H1 (cell line): ENCODE results near the gene IQCF6. TPM values are rescaled to one million over a fixed set of nuclear protein-coding genes. Genes with fewer than 3 reads are reported as not detected.

Experiments used
- CTCF ChIA-PET: fragments of 300-600 bp; sonication (Branson Sonifier 250); formaldehyde crosslinking; loops from one replicate; lab custom pipeline; 2021; ENCODE audit not compliant: partially characterized antibody; lab: Charles Lee
- POLR2A ChIA-PET: fragments of 300-600 bp; sonication (Branson Sonifier 250); formaldehyde crosslinking; loops from one replicate; lab custom pipeline; 2021; ENCODE audit warnings: inconsistent platforms; ENCODE audit not compliant: partially characterized antibody; lab: Charles Lee
- DNase-seq, 2 experiments: peaks; one replicate each; pipeline versions ENCODE4 v3.0.0 to v3.0.0-alpha.2; 2010 to 2022; ENCODE audit warnings: low spot score in 2 of 2, low read depth in 1 of 2, mixed read lengths in 1 of 2
- FAIRE-seq: peaks from 2 replicates; lab custom pipeline; 2011; peaks lifted over from hg19 to GRCh38; lab: Jason Lieb, UNC
- H2AFZ ChIP-seq: 2 replicates; pipeline ENCODE4 v1.8.1; 2012; ENCODE audit warnings: low read length, inconsistent platforms
- H2AK5ac ChIP-seq: 2 replicates; pipeline ENCODE4 v1.6.1; 2013; ENCODE audit warnings: low read depth, low read length
- H2BK120ac ChIP-seq: replicated peaks from 2 replicates; pipeline ENCODE3; 2013; ENCODE audit warnings: low read depth, low read length, inconsistent platforms
- H2BK12ac ChIP-seq: 2 replicates; pipeline ENCODE4 v1.6.1; 2013; ENCODE audit warnings: low read depth, low read length
- H2BK15ac ChIP-seq: 2 replicates; pipeline ENCODE4 v1.6.1; 2013; ENCODE audit warnings: low read length
- H2BK20ac ChIP-seq: 2 replicates; pipeline ENCODE4 v1.6.1; 2013; ENCODE audit warnings: low read length
- H2BK5ac ChIP-seq: 2 replicates; pipeline ENCODE4 v1.6.1; 2013; ENCODE audit warnings: low read depth, low read length
- H3K14ac ChIP-seq: 2 replicates; pipeline ENCODE4 v1.6.1; 2013; ENCODE audit warnings: inconsistent platforms; ENCODE audit not compliant: insufficient read length
- H3K18ac ChIP-seq: 2 replicates; pipeline ENCODE4 v1.6.1; 2013; ENCODE audit warnings: low read length; ENCODE audit errors: extremely low read depth
- H3K23ac ChIP-seq: 2 replicates; pipeline ENCODE4 v1.6.1; 2013; ENCODE audit warnings: inconsistent platforms; ENCODE audit not compliant: insufficient read length
- H3K23me2 ChIP-seq: 2 replicates; pipeline ENCODE4 v1.6.1; 2013; ENCODE audit warnings: low read depth, low read length
- H3K27ac ChIP-seq: 2 replicates; pipeline ENCODE4 v1.6.1; 2011; ENCODE audit warnings: low read depth, low read length, inconsistent platforms
- H3K27me3 ChIP-seq, 4 experiments: replicated peaks in 1 of 4; 1 replicate in 1 of 4; 2 replicates in 3 of 4; pipeline versions ENCODE4 v1.6.1 to v1.8.1; 2011 to 2013; ENCODE audit warnings: low read length in 3 of 4, mild to moderate bottlenecking in 3 of 4, inconsistent platforms in 2 of 4, mixed read lengths in 2 of 4, moderate library complexity in 1 of 4; ENCODE audit not compliant: control insufficient read depth in 3 of 4, insufficient read depth in 3 of 4; ENCODE audit errors: extremely low read depth in 1 of 4
- H3K36me3 ChIP-seq, 4 experiments: 2 replicates each; pipeline versions ENCODE4 v1.6.1 to v1.8.1; 2011 to 2013; ENCODE audit warnings: mild to moderate bottlenecking in 4 of 4, low read length in 3 of 4, moderate library complexity in 2 of 4, control low read depth in 1 of 4, inconsistent platforms in 1 of 4; ENCODE audit not compliant: insufficient read depth in 4 of 4, control insufficient read depth in 2 of 4
- H3K4ac ChIP-seq: replicated peaks from 2 replicates; pipeline ENCODE3; 2013; ENCODE audit warnings: low read length, low read depth, mixed read lengths, inconsistent platforms; ENCODE audit not compliant: insufficient read length
- H3K4me1 ChIP-seq, 4 experiments: replicated peaks in 1 of 4; 1 replicate in 1 of 4; 2 replicates in 3 of 4; pipeline versions ENCODE4 v1.6.1 to v1.8.1; 2011 to 2013; ENCODE audit warnings: low read length in 3 of 4, inconsistent platforms in 2 of 4, mixed read lengths in 1 of 4; ENCODE audit not compliant: insufficient read depth in 4 of 4, control insufficient read depth in 3 of 4
- H3K4me2 ChIP-seq, 2 experiments: 2 replicates each; pipeline versions ENCODE4 v1.6.1 to v1.8.1; 2011 to 2013; ENCODE audit warnings: low read depth in 2 of 2, low read length in 2 of 2, control low read depth in 1 of 2, inconsistent platforms in 1 of 2, mild to moderate bottlenecking in 1 of 2; ENCODE audit not compliant: insufficient read depth in 1 of 2
- H3K4me3 ChIP-seq, 4 experiments: fragments of 200-600, 300-600 bp in 1 of 4; sonication (generic), shearing (Covaris generic), sonication (Bioruptor Twin) in 1 of 4; 2 replicates each; pipeline versions ENCODE4 v1.5.1 to v1.8.1; 2011 to 2016; ENCODE audit warnings: low read length in 4 of 4, low read depth in 3 of 4, control low read depth in 2 of 4, inconsistent platforms in 2 of 4, mild to moderate bottlenecking in 2 of 4, mixed read lengths in 1 of 4, moderate library complexity in 1 of 4; ENCODE audit not compliant: insufficient read depth in 2 of 4; ENCODE audit errors: extremely low read depth in 1 of 4
- H3K56ac ChIP-seq: replicated peaks from 2 replicates; pipeline ENCODE3; 2013; ENCODE audit warnings: low read depth, mild to moderate bottlenecking, mixed read lengths, low read length, inconsistent platforms; ENCODE audit not compliant: insufficient read length
- H3K79me1 ChIP-seq: 2 replicates; pipeline ENCODE4 v1.6.1; 2013; ENCODE audit warnings: low read depth, low read length, control low read depth
- H3K79me2 ChIP-seq, 2 experiments: 2 replicates each; pipeline versions ENCODE4 v1.6.1 to v1.8.1; 2012 to 2013; ENCODE audit warnings: low read length in 2 of 2, mild to moderate bottlenecking in 2 of 2, inconsistent platforms in 1 of 2; ENCODE audit not compliant: insufficient read depth in 2 of 2, control insufficient read depth in 1 of 2
- H3K9ac ChIP-seq, 4 experiments: replicated peaks in 1 of 4; 1 replicate in 1 of 4; 2 replicates in 3 of 4; pipeline versions ENCODE4 v1.6.1 to v1.8.1; 2011 to 2013; ENCODE audit warnings: low read depth in 3 of 4, low read length in 3 of 4, control low read depth in 2 of 4, mild to moderate bottlenecking in 2 of 4, moderate library complexity in 2 of 4, inconsistent platforms in 1 of 4; ENCODE audit errors: extremely low read depth in 1 of 4
- H3K9me3 ChIP-seq, 2 experiments: 2 replicates each; pipeline versions ENCODE4 v1.6.1 to v1.8.1; 2012 to 2013; ENCODE audit warnings: mild to moderate bottlenecking in 2 of 2, moderate library complexity in 2 of 2, control low read depth in 1 of 2, inconsistent platforms in 1 of 2, low read depth in 1 of 2, low read length in 1 of 2, mixed read lengths in 1 of 2; ENCODE audit not compliant: insufficient read depth in 2 of 2
- H4K20me1 ChIP-seq, 2 experiments: replicated peaks in 1 of 2; 2 replicates each; pipeline versions ENCODE3 to v1.8.1; 2011 to 2013; ENCODE audit warnings: inconsistent platforms in 2 of 2, low read length in 2 of 2, mild to moderate bottlenecking in 1 of 2; ENCODE audit not compliant: insufficient read depth in 2 of 2, control insufficient read depth in 1 of 2
- H4K5ac ChIP-seq: 2 replicates; pipeline ENCODE4 v1.6.1; 2013; ENCODE audit warnings: low read length, low read depth, mixed read lengths, inconsistent platforms; ENCODE audit not compliant: insufficient read length
- H4K8ac ChIP-seq: 2 replicates; pipeline ENCODE4 v1.8.0; 2013; ENCODE audit warnings: mild to moderate bottlenecking, moderate library complexity, low read length, inconsistent platforms; ENCODE audit not compliant: insufficient read depth; ENCODE audit errors: extremely low read depth
- H4K91ac ChIP-seq: replicated peaks from 2 replicates; pipeline ENCODE3; 2013; ENCODE audit warnings: low read length, mixed read lengths, inconsistent platforms; ENCODE audit not compliant: insufficient read length
- CHD1 ChIP-seq: IDR thresholded peaks from 2 replicates; pipeline ENCODE4 v1.6.1; 2012; ENCODE audit warnings: low read depth, low read length, improper control_type of control experiment
- CREB1 ChIP-seq: IDR thresholded peaks from 2 replicates; pipeline ENCODE4 v1.6.1; 2012; ENCODE audit warnings: inconsistent platforms
- MAFK ChIP-seq: IDR thresholded peaks from 2 replicates; pipeline ENCODE4 v1.6.1; 2012; ENCODE audit warnings: low read depth, mild to moderate bottlenecking, improper control_type of control experiment, low read length
- NANOG ChIP-seq: IDR thresholded peaks from 2 replicates; pipeline ENCODE4 v1.6.1; 2011; ENCODE audit warnings: low read length, low read depth, mild to moderate bottlenecking, inconsistent platforms; ENCODE audit not compliant: insufficient read depth, poor library complexity, severe bottlenecking
- RNF2 ChIP-seq: fragments of 200-900, 300-1000 bp; sonication (generic); IDR thresholded peaks from 2 replicates; pipeline ENCODE4 v1.7.1; 2016; ENCODE audit warnings: borderline replicate concordance, low read depth, mild to moderate bottlenecking, antibody characterized with exemption, low read length; ENCODE audit not compliant: poor library complexity, severe bottlenecking; ENCODE audit errors: missing control alignments
- SIN3A ChIP-seq, 2 experiments: IDR thresholded peaks in 1 of 2; conservative IDR thresholded peaks in 1 of 2; 2 replicates each; pipeline ENCODE4 v1.6.1; 2011 to 2012; ENCODE audit warnings: low read length in 2 of 2, improper control_type of control experiment in 1 of 2, low read depth in 1 of 2, mild to moderate bottlenecking in 1 of 2
- SIX5 ChIP-seq: IDR thresholded peaks from 2 replicates; pipeline ENCODE4 v1.6.1; 2011; ENCODE audit warnings: mild to moderate bottlenecking, low read depth, low read length
- SP1 ChIP-seq: IDR thresholded peaks from 2 replicates; pipeline ENCODE4 v1.6.1; 2011; ENCODE audit warnings: low read depth, low read length
- SP2 ChIP-seq: IDR thresholded peaks from 2 replicates; pipeline ENCODE4 v1.6.1; 2012; ENCODE audit warnings: mild to moderate bottlenecking, low read length, inconsistent platforms
- TAF1 ChIP-seq: IDR thresholded peaks from 2 replicates; pipeline ENCODE4 v1.6.1; 2011; ENCODE audit warnings: mild to moderate bottlenecking, low read depth, low read length
- TEAD4 ChIP-seq: IDR thresholded peaks from 2 replicates; pipeline ENCODE4 v1.6.1; 2012; ENCODE audit warnings: low read depth, low read length, inconsistent platforms, mixed read lengths
- YY1 ChIP-seq: IDR thresholded peaks from 2 replicates; pipeline ENCODE4 v1.6.1; 2011; ENCODE audit warnings: low read depth, mild to moderate bottlenecking, low read length
- ZNF274 ChIP-seq: IDR thresholded peaks from 2 replicates; pipeline ENCODE4 v1.7.0; 2012; ENCODE audit warnings: low read length, borderline replicate concordance; ENCODE audit errors: extremely low read depth
- WGBS, 2 experiments: shearing (Covaris generic) in 1 of 2; methylation state at CpG; one replicate each; pipeline versions ENCODE4 v1.1.6 to v1.1.7; 2013 to 2015; ENCODE audit warnings: low lambda C conversion rate in 2 of 2, mixed read lengths in 2 of 2, inconsistent platforms in 1 of 2, low coverage in 1 of 2, missing lambda C conversion rate in 1 of 2; ENCODE audit not compliant: insufficient replicate concordance in 2 of 2, insufficient coverage in 1 of 2, insufficient read length in 1 of 2; ENCODE audit errors: extremely low coverage in 1 of 2, missing lambda C conversion rate in 1 of 2; 5-methylcytosine and 5-hydroxymethylcytosine counted together
- polyA plus RNA-seq, 7 experiments: library from polyadenylated mRNA; depleted of rRNA in 3 of 7; stranded (reverse) in 5 of 7; unstranded in 2 of 7; fragments of >200 nt in 5 of 7; fragments of 200-250 nt in 2 of 7; gene quantifications; 1 replicate in 5 of 7; 2 replicates in 1 of 7; 4 replicates in 1 of 7; pipeline versions ENCODE4 v1.2.1 to v1.2.3, GENCODE V29; 2011 to 2013; ENCODE audit warnings: missing spikeins in 2 of 7, mixed read lengths in 2 of 7
- total RNA-seq: library from RNA; stranded (reverse); fragmentation: NEBNext Ultra II Directional; extraction: Animal tissue kit (Norgen Biotek cat#: 25700); gene quantifications from 2 replicates; pipeline ENCODE4 v1.2.1, GENCODE V29; 2021

Gene IQCF6
- total and polyA plus RNA-seq, 2 of the 8 experiments (the other 6 are each of a cell fraction or from before 2014, with no cell fraction given), result not detected

- H3K27ac ChIP-seq, result no peak overlapping the region
- H3K18ac ChIP-seq, result no peak overlapping the region
- H4K20me1 ChIP-seq, result no peaks in the 10 kb centered on the region
- H3K9ac ChIP-seq, result no peak overlapping the region
- H3K23me2 ChIP-seq, result no peaks in the 10 kb centered on the region
- TF ChIP-seq SIX5 (no peak), TEAD4 (no peak), ZNF274 (no peak), YY1 (no peak), TAF1 (no peak), CREB1 (no peak), SP1 (no peak), NANOG (no peak), SP2 (no peak), SIN3A (conservative IDR thresholded peaks at IDR 0.05 in 1 of 2, IDR thresholded peaks at IDR 0.05 in 1 of 2; ENCODE audit: low read depth in 1 of 2, low read length in 2 of 2) (no peak), MAFK (no peak), CHD1 (no peak), RNF2 (no peak)
- no peaks in the 10 kb centered on the region for H3K79me1 ChIP-seq
- no peak overlapping the region for H4K5ac ChIP-seq
- H3K4me1 ChIP-seq, result peaks cover 0 to 3% (median 3%) of the 10 kb centered on the region in 4 experiments; a peak in 4 of 7 replicates
- H4K8ac ChIP-seq, result no peak overlapping the region
- H3K27me3 ChIP-seq, result no peaks in the 10 kb centered on the region
- POLR2A ChIA-PET, result no interaction called here
- DNase-seq, result no peak
- no peak overlapping the region for H2BK12ac ChIP-seq
- no peak overlapping the region for H2BK5ac ChIP-seq
- CTCF ChIA-PET, result interaction anchor here (1.5 kb wide), 1 partner anchor 49 kb away, joined by 4 read pairs; no protein-coding TSS in a partner anchor
- H3K9me3 ChIP-seq, result peaks cover 0 to 7% of the 10 kb centered on the region in 2 experiments; a peak in 3 of 4 replicates
- no peak overlapping the region for H3K4ac ChIP-seq
- H3K36me3 ChIP-seq, result no peaks in the 10 kb centered on the region
- no peak overlapping the region for H2BK15ac ChIP-seq
- H3K4me2 ChIP-seq, result no peak overlapping the region
- H3K79me2 ChIP-seq, result no peaks in the 10 kb centered on the region
- H2AFZ ChIP-seq, result no peak overlapping the region
- FAIRE-seq, result no peak
- no peak overlapping the region for H4K91ac ChIP-seq
- H3K23ac ChIP-seq, result no peak overlapping the region
- no peak overlapping the region for H2BK20ac ChIP-seq
- 100% methylated on average over 1 of the region's 1 CpG; no CpG with 5 or more reads in 1 of the 2 experiments for WGBS, 2 experiments
- no peak overlapping the region for H3K4me3 ChIP-seq
- H3K56ac ChIP-seq, result no peak overlapping the region
- no peak overlapping the region for H3K14ac ChIP-seq
- H2AK5ac ChIP-seq, result no peak overlapping the region
- no peak overlapping the region for H2BK120ac ChIP-seq
Observed at GRCh38 chr3:51750878-51751277, 28.2 kb downstream of the IQCF6 start.
